ENCODE results near the gene C11orf52. TPM values are rescaled to one million over a fixed set of nuclear protein-coding genes. Genes with fewer than 3 reads are reported as not detected.

C11orf52 gene
- total and polyA plus RNA-seq, 2 of the 13 experiments (the other 11 are each of a cell fraction or from before 2014, with no cell fraction given): 7.4 to 11.0 TPM

DNA sequence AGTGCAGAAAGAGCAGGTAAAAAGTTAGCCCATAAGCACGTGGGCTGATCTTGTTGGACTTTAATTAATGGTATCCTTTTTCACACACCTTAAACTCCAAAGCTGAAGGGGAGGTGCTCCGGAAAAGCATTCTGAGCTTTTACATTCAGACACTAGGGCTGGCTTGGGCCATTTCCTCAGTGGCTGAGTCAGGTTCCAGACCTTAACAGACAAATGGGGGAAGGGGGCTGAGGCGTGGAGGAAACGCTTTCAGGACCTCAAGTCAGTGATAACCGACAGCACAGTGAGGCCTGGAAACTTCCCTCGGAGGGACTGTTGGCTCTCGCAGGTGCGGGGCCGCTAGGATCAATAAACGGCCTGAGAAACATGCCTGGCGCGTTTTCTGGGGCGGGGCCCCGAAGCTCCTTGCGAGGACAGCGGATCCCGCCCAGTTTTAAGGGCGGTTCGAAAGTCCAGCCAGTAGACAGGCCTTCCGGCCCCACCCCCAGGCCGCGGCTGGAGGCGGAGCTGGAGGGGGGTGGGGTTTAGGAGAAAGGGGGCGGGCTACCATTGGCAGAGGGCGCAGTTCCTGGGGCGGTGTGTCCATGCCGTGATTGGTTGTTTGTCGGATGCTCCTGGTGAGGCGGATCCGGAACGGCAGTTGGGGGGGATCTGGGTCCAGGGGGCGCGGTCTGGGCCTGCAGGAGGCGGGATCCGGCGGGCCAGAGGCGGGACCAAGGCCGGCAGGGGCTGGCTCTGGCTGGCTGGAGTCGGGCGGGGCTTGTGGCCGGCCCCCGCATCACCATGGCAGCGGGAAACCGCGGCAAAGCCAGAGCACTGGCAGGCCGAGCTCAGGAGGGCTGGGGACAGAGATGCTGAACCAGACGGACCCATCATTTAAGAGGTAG is 8.0 kb downstream of the C11orf52 start (continued):
- TF ChIP-seq, protein P1, sequence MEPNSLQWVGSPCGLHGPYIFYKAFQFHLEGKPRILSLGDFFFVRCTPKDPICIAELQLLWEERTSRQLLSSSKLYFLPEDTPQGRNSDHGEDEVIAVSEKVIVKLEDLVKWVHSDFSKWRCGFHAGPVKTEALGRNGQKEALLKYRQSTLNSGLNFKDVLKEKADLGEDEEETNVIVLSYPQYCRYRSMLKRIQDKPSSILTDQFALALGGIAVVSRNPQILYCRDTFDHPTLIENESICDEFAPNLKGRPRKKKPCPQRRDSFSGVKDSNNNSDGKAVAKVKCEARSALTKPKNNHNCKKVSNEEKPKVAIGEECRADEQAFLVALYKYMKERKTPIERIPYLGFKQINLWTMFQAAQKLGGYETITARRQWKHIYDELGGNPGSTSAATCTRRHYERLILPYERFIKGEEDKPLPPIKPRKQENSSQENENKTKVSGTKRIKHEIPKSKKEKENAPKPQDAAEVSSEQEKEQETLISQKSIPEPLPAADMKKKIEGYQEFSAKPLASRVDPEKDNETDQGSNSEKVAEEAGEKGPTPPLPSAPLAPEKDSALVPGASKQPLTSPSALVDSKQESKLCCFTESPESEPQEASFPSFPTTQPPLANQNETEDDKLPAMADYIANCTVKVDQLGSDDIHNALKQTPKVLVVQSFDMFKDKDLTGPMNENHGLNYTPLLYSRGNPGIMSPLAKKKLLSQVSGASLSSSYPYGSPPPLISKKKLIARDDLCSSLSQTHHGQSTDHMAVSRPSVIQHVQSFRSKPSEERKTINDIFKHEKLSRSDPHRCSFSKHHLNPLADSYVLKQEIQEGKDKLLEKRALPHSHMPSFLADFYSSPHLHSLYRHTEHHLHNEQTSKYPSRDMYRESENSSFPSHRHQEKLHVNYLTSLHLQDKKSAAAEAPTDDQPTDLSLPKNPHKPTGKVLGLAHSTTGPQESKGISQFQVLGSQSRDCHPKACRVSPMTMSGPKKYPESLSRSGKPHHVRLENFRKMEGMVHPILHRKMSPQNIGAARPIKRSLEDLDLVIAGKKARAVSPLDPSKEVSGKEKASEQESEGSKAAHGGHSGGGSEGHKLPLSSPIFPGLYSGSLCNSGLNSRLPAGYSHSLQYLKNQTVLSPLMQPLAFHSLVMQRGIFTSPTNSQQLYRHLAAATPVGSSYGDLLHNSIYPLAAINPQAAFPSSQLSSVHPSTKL (CRISPR knock-in tag; IDR thresholded peaks at IDR 0.05): peak; percentile 58
- TF ChIP-seq ZNF709 (CRISPR knock-in tag; IDR thresholded peaks at IDR 0.05) (0 out of 2 replicates have a peak, but pooled peaks have one; percentile 45), HCFC1 (IDR thresholded peaks at IDR 0.05; ENCODE audit: low read depth, low read length) (no peak), ZNF510 (CRISPR knock-in tag; IDR thresholded peaks at IDR 0.05; ENCODE audit: low read depth) (peak; percentile 76; the same call in 1 of the 2 replicates), HIVEP1 (CRISPR knock-in tag; IDR thresholded peaks at IDR 0.05) (peak; percentile 46; the same call in 1 of the 2 replicates), TBX3 (IDR thresholded peaks at IDR 0.05; ENCODE audit: borderline replicate concordance) (no peak), SP1 (IDR thresholded peaks at IDR 0.05) (no peak), SP1 (CRISPR knock-in tag; IDR thresholded peaks at IDR 0.05) (peak; percentile 69), MIXL1 (CRISPR knock-in tag; IDR thresholded peaks at IDR 0.05) (0 out of 2 replicates have a peak, but pooled peaks have one; percentile 28), ZNF841 (CRISPR knock-in tag; IDR thresholded peaks at IDR 0.05; ENCODE audit: borderline replicate concordance) (no peak), NFE2L1 (CRISPR knock-in tag; IDR thresholded peaks at IDR 0.05; ENCODE audit: borderline replicate concordance) (no peak), ZNF777 (CRISPR knock-in tag; IDR thresholded peaks at IDR 0.05) (peak; percentile 55; the same call in 1 of the 2 replicates), CENPT (CRISPR knock-in tag; IDR thresholded peaks at IDR 0.05; ENCODE audit: low read depth) (no peak)
- TF ChIP-seq, protein P2, sequence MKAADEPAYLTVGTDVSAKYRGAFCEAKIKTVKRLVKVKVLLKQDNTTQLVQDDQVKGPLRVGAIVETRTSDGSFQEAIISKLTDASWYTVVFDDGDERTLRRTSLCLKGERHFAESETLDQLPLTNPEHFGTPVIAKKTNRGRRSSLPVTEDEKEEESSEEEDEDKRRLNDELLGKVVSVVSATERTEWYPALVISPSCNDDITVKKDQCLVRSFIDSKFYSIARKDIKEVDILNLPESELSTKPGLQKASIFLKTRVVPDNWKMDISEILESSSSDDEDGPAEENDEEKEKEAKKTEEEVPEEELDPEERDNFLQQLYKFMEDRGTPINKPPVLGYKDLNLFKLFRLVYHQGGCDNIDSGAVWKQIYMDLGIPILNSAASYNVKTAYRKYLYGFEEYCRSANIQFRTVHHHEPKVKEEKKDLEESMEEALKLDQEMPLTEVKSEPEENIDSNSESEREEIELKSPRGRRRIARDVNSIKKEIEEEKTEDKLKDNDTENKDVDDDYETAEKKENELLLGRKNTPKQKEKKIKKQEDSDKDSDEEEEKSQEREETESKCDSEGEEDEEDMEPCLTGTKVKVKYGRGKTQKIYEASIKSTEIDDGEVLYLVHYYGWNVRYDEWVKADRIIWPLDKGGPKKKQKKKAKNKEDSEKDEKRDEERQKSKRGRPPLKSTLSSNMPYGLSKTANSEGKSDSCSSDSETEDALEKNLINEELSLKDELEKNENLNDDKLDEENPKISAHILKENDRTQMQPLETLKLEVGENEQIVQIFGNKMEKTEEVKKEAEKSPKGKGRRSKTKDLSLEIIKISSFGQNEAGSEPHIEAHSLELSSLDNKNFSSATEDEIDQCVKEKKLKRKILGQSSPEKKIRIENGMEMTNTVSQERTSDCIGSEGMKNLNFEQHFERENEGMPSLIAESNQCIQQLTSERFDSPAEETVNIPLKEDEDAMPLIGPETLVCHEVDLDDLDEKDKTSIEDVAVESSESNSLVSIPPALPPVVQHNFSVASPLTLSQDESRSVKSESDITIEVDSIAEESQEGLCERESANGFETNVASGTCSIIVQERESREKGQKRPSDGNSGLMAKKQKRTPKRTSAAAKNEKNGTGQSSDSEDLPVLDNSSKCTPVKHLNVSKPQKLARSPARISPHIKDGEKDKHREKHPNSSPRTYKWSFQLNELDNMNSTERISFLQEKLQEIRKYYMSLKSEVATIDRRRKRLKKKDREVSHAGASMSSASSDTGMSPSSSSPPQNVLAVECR (CRISPR knock-in tag; IDR thresholded peaks at IDR 0.05; ENCODE audit: borderline replicate concordance): peak; percentile 76
- TF ChIP-seq, protein P3, sequence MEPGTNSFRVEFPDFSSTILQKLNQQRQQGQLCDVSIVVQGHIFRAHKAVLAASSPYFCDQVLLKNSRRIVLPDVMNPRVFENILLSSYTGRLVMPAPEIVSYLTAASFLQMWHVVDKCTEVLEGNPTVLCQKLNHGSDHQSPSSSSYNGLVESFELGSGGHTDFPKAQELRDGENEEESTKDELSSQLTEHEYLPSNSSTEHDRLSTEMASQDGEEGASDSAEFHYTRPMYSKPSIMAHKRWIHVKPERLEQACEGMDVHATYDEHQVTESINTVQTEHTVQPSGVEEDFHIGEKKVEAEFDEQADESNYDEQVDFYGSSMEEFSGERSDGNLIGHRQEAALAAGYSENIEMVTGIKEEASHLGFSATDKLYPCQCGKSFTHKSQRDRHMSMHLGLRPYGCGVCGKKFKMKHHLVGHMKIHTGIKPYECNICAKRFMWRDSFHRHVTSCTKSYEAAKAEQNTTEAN (CRISPR knock-in tag; conservative IDR thresholded peaks at IDR 0.05): peak; percentile 71; the same call in 1 of the 2 replicates
- TF ChIP-seq, protein P4, sequence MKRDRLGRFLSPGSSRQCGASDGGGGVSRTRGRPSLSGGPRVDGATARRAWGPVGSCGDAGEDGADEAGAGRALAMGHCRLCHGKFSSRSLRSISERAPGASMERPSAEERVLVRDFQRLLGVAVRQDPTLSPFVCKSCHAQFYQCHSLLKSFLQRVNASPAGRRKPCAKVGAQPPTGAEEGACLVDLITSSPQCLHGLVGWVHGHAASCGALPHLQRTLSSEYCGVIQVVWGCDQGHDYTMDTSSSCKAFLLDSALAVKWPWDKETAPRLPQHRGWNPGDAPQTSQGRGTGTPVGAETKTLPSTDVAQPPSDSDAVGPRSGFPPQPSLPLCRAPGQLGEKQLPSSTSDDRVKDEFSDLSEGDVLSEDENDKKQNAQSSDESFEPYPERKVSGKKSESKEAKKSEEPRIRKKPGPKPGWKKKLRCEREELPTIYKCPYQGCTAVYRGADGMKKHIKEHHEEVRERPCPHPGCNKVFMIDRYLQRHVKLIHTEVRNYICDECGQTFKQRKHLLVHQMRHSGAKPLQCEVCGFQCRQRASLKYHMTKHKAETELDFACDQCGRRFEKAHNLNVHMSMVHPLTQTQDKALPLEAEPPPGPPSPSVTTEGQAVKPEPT (CRISPR knock-in tag; IDR thresholded peaks at IDR 0.05; ENCODE audit: low read depth): 0 out of 2 replicates have a peak, but pooled peaks have one; percentile 25
- TF ChIP-seq, protein P5, sequence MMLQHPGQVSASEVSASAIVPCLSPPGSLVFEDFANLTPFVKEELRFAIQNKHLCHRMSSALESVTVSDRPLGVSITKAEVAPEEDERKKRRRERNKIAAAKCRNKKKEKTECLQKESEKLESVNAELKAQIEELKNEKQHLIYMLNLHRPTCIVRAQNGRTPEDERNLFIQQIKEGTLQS (CRISPR knock-in tag; IDR thresholded peaks at IDR 0.05): no peak
